ENCODE results near the gene KHNYN. TPM values are rescaled to one million over a fixed set of nuclear protein-coding genes. Genes with fewer than 3 reads are reported as not detected.
"Not testable (repeated sequence)": the region's sequence is repeated elsewhere in the genome, so short reads cannot be mapped to it uniquely, and the experiment has no call there.

The KHNYN gene
- total RNA-seq, 1 donor from 2014 or later: 128 TPM

DNA sequence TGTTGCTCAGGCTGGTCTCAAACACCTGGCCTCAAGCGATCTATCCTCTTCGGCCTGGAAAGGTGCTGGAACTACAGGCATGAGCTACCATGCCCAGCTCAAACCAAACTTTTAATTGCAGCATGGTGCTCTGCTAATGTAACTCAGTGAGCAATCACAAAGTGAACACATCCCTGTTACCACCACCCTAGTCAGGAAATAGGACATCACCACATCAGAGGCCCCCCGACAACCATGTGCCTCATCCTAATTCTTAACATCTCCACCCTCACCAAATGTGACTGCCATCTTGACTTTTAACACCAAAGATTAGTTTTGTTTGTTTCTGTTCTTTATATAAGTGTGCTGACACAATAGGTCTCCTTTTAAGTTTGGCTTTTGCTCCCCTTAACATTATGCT lies 35.6 kb downstream of the KHNYN start:
- Histone ChIP-seq H3K4me3 (ENCODE audit: low read depth, low read length) (no peak overlapping the region), H3K36me3 (ENCODE audit: control insufficient read depth, insufficient read depth, low read length) (no peaks in the 10 kb centered on the region), H3K27me3 (ENCODE audit: control insufficient read depth, insufficient read depth, low read length) (no peaks in the 10 kb centered on the region)
- FAIRE-seq: no peak
- DNase-seq (ENCODE audit: low read depth): no peak
- TF ChIP-seq, protein P1, sequence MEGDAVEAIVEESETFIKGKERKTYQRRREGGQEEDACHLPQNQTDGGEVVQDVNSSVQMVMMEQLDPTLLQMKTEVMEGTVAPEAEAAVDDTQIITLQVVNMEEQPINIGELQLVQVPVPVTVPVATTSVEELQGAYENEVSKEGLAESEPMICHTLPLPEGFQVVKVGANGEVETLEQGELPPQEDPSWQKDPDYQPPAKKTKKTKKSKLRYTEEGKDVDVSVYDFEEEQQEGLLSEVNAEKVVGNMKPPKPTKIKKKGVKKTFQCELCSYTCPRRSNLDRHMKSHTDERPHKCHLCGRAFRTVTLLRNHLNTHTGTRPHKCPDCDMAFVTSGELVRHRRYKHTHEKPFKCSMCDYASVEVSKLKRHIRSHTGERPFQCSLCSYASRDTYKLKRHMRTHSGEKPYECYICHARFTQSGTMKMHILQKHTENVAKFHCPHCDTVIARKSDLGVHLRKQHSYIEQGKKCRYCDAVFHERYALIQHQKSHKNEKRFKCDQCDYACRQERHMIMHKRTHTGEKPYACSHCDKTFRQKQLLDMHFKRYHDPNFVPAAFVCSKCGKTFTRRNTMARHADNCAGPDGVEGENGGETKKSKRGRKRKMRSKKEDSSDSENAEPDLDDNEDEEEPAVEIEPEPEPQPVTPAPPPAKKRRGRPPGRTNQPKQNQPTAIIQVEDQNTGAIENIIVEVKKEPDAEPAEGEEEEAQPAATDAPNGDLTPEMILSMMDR (IDR thresholded peaks at IDR 0.05; ENCODE audit: insufficient read depth, low read length, severe bottlenecking): no peak

DNA sequence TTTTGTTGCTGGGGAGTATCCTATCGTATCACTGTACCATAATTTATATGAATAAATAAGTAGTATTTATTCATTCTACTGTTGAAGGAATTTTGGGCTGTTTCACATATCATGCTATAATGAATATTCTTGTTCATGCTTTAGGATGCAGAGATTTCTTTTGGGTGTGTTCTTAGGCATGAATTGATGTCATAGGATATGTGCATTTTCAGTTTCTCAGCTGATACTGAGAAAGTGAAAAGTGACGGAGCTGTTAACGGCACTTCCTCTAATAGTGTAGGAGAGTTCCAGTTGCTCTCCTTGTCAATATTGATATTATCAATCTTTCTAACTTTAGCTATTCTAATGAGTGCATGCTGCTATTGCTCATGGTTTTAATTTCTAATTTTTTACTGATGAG lies 36.1 kb downstream of the KHNYN start:
- H3K27me3 ChIP-seq (ENCODE audit: control insufficient read depth, insufficient read depth, low read length): no peaks in the 10 kb centered on the region

DNA sequence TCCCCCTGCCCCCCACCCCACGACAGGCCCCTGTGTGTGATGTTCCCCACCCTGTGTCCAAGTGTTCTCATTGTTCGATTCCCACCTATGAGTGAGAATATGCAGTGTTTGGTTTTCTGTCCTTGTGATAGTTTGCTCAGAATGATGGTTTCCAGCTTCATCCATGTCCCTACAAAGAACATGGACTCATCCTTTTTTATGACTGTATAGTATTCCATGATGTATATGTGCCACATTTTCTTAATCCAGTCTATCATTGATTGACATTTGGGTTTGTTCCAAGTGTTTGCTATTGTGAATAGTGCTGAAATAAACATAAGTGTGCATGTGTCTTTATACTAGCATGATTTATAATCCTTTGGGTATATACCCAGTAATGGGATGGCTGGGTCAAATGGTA lies 40.7 kb downstream of the KHNYN start:
- not testable (repeated sequence) for FAIRE-seq

More for the DNA sequence above, 36.1 kb downstream of the KHNYN start:
- DNase-seq (ENCODE audit: low read depth) (no peak), FAIRE-seq (no peak)
- Histone ChIP-seq H3K36me3 (ENCODE audit: control insufficient read depth, insufficient read depth, low read length) (no peaks in the 10 kb centered on the region), H3K4me3 (ENCODE audit: low read depth, low read length) (no peak overlapping the region)
- TF ChIP-seq, protein P1 (IDR thresholded peaks at IDR 0.05; ENCODE audit: insufficient read depth, low read length, severe bottlenecking): no peak

DNA sequence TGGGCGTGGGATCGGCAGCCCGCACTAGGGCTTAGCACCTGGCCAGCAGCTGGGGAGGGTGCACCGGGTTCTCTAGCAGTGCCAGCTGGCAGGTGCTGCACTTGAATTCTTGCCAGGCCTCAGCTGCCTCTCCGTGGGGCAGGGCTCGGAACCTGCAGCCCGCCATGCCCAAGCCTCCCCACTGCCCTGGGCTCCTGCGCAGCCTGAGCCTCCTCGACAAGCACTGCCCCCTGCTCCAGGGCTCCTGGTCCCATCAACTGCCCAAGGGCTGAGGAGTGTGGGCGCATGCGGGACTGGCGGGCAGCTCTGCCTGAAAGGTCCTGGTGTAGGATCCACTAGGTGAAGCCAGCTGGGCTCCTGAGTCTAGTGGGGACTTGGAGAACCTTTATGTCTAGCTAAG lies 43.5 kb downstream of the KHNYN start:
- Histone ChIP-seq H3K27me3 (ENCODE audit: control insufficient read depth, insufficient read depth, low read length) (no peaks in the 10 kb centered on the region), H3K36me3 (ENCODE audit: control insufficient read depth, insufficient read depth, low read length) (no peaks in the 10 kb centered on the region), H3K4me3 (ENCODE audit: low read depth, low read length) (no peak overlapping the region)
- DNase-seq (ENCODE audit: low read depth) (no peak), FAIRE-seq (no peak)
- TF ChIP-seq, protein P1 (IDR thresholded peaks at IDR 0.05; ENCODE audit: insufficient read depth, low read length, severe bottlenecking): no peak

More for the DNA sequence above, 40.7 kb downstream of the KHNYN start:
- not testable (repeated sequence) for H3K36me3 ChIP-seq (ENCODE audit: control insufficient read depth, insufficient read depth, low read length); H3K4me3 ChIP-seq (ENCODE audit: low read depth, low read length); DNase-seq (ENCODE audit: low read depth); H3K27me3 ChIP-seq (ENCODE audit: control insufficient read depth, insufficient read depth, low read length)

DNA sequence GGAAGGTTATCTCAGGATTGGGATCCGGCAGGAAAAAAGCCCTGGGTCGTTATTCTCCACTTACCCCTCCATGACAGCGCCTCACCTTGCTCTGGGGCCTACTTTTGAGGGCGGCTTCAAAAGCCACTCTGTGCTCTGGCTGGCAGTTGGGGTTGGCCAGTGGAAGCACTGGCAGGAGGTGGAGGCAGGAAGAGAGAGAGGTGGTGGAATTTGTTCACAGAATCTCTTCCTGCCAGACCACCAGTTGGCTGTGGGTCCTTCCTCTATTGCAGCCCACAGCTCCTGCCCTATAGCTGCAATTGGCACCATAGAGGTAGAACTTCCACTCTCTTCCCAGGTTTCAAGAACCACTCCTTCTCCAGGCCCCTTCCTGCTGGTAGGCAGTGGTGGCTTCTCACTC lies 45.5 kb downstream of the KHNYN start:
- TF ChIP-seq, protein P1 (IDR thresholded peaks at IDR 0.05; ENCODE audit: insufficient read depth, low read length, severe bottlenecking): no peak
- DNase-seq (ENCODE audit: low read depth): no peak
- Histone ChIP-seq H3K4me3 (ENCODE audit: low read depth, low read length) (no peak overlapping the region), H3K36me3 (ENCODE audit: control insufficient read depth, insufficient read depth, low read length) (no peaks in the 10 kb centered on the region), H3K27me3 (ENCODE audit: control insufficient read depth, insufficient read depth, low read length) (no peaks in the 10 kb centered on the region)
- FAIRE-seq: no peak

DNA sequence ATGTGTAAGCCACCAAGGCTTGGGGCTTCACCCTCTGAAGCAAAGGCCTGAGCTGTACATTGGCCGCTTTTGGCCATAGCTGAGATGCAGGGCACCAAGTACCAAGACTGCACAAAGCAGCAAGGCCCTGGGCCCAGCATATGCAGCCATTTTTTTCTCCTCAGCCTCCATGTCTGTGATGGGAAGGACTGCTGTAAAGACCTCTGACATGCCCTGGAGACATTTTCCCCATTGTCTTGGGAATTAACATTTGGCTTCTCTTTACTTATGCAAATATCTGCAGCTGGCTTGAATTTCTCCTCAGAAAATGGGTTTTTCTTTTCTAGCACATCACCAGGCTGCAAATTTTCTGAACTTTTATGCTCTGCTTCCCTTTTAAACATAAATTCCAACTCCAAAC lies 50.2 kb downstream of the KHNYN start:
- FAIRE-seq; H3K36me3 ChIP-seq (ENCODE audit: control insufficient read depth, insufficient read depth, low read length); H3K27me3 ChIP-seq (ENCODE audit: control insufficient read depth, insufficient read depth, low read length); DNase-seq (ENCODE audit: low read depth); H3K4me3 ChIP-seq (ENCODE audit: low read depth, low read length): not testable (repeated sequence)

DNA sequence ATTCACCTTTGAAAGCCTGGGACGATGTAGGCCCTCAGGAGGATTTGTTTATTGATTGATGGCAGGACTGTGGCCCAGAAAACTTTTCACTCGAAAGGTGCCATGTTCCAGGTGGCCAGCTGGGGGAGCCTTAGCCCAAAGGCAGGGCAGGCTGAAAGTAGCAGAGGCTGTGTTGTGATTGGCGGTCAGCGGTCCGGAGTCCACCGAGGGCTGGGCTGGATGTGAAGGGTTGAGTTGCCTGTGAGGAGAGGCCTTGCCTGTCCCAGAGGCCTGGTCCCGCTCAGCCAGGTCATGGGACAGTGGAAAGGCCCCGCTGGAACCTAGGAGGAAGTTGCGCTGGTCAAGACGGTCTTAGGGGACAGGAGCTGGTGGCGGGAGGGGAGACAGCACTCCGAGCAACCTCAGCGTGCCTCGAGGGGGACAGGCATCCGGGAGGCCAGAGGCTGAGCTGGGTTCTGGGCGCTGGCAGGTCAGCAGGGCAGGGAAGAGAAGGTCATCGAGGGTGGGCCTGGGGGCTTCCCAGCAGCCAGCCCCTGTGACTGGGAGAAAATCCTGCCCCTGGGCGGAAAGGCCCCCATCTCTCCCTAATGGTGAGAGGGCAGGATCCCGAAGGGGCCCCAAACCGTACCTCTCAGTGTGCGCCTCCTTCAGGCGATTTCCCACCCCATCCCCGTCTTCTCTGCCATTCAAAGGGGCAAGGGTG lies 52.0 kb downstream of the KHNYN start:
- Histone ChIP-seq H3K27me3 (ENCODE audit: control insufficient read depth, insufficient read depth, low read length) (no peaks in the 10 kb centered on the region), H3K36me3 (ENCODE audit: control insufficient read depth, insufficient read depth, low read length) (no peaks in the 10 kb centered on the region), H3K4me3 (ENCODE audit: low read depth, low read length) (no peak overlapping the region)
- TF ChIP-seq, protein P1 (IDR thresholded peaks at IDR 0.05; ENCODE audit: insufficient read depth, low read length, severe bottlenecking): peak; percentile 88
- DNase-seq (ENCODE audit: low read depth) (peak; percentile 35), FAIRE-seq (no peak)

DNA sequence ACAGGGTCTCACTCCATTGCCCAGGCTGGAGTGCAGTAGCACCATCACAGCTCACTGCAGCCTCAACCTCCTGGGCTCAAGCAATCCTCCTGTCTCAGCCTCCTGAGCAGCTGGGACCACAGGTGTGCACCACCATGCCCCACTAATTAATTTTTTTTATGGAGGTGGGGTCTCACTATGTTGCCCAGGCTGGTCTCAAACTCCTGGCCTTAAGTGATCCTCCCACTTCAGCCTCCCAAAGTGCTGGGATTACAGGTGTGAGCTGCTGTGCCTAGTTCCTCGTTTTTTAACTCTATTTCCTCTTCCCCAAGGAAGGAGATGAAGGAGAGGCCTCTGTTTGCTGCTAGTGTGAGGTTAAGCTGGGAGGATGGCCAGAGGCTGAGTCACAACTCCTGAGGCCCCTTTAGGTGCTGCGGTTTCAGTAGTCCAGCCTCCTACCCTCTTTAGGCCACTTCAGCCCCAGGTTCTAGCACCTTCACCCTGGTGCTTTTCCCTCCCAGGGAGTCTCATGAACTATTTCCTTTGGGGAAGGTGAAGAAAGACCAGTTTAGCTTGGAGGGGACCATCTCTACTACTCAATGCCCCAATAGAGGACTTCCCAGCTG lies 53.0 kb downstream of the KHNYN start:
- FAIRE-seq: not testable (repeated sequence)

More for the DNA sequence above, 53.0 kb downstream of the KHNYN start:
- DNase-seq (ENCODE audit: low read depth): peak; percentile 38
- H3K4me3 ChIP-seq (ENCODE audit: low read depth, low read length); H3K36me3 ChIP-seq (ENCODE audit: control insufficient read depth, insufficient read depth, low read length); H3K27me3 ChIP-seq (ENCODE audit: control insufficient read depth, insufficient read depth, low read length): not testable (repeated sequence)
